ENCODE data around the gene CST9.
A peak's percentile ranks its signal among the peaks of the same experiment; 100 is the strongest.
"Not testable (repeated sequence)": the region's sequence is repeated elsewhere in the genome, so short reads cannot be mapped to it uniquely, and the experiment has no call there.

The CST9 gene

GRCh38 chr20:23602241-23602640, 3.5 kb downstream of the CST9 start:
- no peak for DNase-seq
- in situ Hi-C loops (cut with HindIII; ENCODE audit: low pct_ligation_motif_present, low pct_unique_long_range_greater_than_20kb, low sequenced_read_pairs) = no loop called here

GRCh38 chr20:23601715-23602114, 4.0 kb downstream of the CST9 start:
- in situ Hi-C loops (cut with HindIII; ENCODE audit: low pct_ligation_motif_present, low pct_unique_long_range_greater_than_20kb, low sequenced_read_pairs) = no loop called here
- DNase-seq = no peak

- in situ Hi-C loops (cut with HindIII; ENCODE audit: low pct_ligation_motif_present, low pct_unique_long_range_greater_than_20kb, low sequenced_read_pairs) = no loop called here
- no peak for DNase-seq
Observed at GRCh38 chr20:23598481-23598880, 7.2 kb downstream of the CST9 start.

- DNase-seq = no peak
- in situ Hi-C loops (cut with HindIII; ENCODE audit: low pct_ligation_motif_present, low pct_unique_long_range_greater_than_20kb, low sequenced_read_pairs) = no loop called here
Observed at GRCh38 chr20:23596579-23597250, 9.0 kb downstream of the CST9 start.

- DNase-seq = no peak
- in situ Hi-C loops (cut with HindIII; ENCODE audit: low pct_ligation_motif_present, low pct_unique_long_range_greater_than_20kb, low sequenced_read_pairs) = no loop called here
Observed at GRCh38 chr20:23595941-23596340, 9.8 kb downstream of the CST9 start.

GRCh38 chr20:23588434-23589403, 17.0 kb downstream of the CST9 start:
- DNase-seq = no peak
- in situ Hi-C loops (cut with HindIII; ENCODE audit: low pct_ligation_motif_present, low pct_unique_long_range_greater_than_20kb, low sequenced_read_pairs) = no loop called here

GRCh38 chr20:23587631-23588030, 18.1 kb downstream of the CST9 start:
- in situ Hi-C loops (cut with HindIII; ENCODE audit: low pct_ligation_motif_present, low pct_unique_long_range_greater_than_20kb, low sequenced_read_pairs) = no loop called here
- DNase-seq = no peak

- in situ Hi-C loops (cut with HindIII; ENCODE audit: low pct_ligation_motif_present, low pct_unique_long_range_greater_than_20kb, low sequenced_read_pairs) = no loop called here
- no peak for DNase-seq
Observed at GRCh38 chr20:23586735-23587525, 18.8 kb downstream of the CST9 start.

- in situ Hi-C loops (cut with HindIII; ENCODE audit: low pct_ligation_motif_present, low pct_unique_long_range_greater_than_20kb, low sequenced_read_pairs) = no loop called here
Observed at GRCh38 chr20:23585808-23586734, 19.6 kb downstream of the CST9 start.

GRCh38 chr20:23585449-23585807, 20.3 kb downstream of the CST9 start:
- no peak for DNase-seq
- in situ Hi-C loops (cut with HindIII; ENCODE audit: low pct_ligation_motif_present, low pct_unique_long_range_greater_than_20kb, low sequenced_read_pairs) = no loop called here

More at GRCh38 chr20:23585808-23586734, 19.6 kb downstream of the CST9 start:
- no peak for DNase-seq

- DNase-seq = no peak
- in situ Hi-C loops (cut with HindIII; ENCODE audit: low pct_ligation_motif_present, low pct_unique_long_range_greater_than_20kb, low sequenced_read_pairs) = no loop called here
Observed at GRCh38 chr20:23584434-23585199, 21.1 kb downstream of the CST9 start.

- peak; percentile 2 for DNase-seq
- in situ Hi-C loops (cut with HindIII; ENCODE audit: low pct_ligation_motif_present, low pct_unique_long_range_greater_than_20kb, low sequenced_read_pairs) = no loop called here
Observed at GRCh38 chr20:23583526-23583925, 22.2 kb downstream of the CST9 start.

GRCh38 chr20:23582293-23582692, 23.4 kb downstream of the CST9 start:
- in situ Hi-C loops (cut with HindIII; ENCODE audit: low pct_ligation_motif_present, low pct_unique_long_range_greater_than_20kb, low sequenced_read_pairs) = no loop called here
- no peak for DNase-seq

- in situ Hi-C loops (cut with HindIII; ENCODE audit: low pct_ligation_motif_present, low pct_unique_long_range_greater_than_20kb, low sequenced_read_pairs); DNase-seq: not testable (repeated sequence)
Observed at GRCh38 chr20:23581833-23582232, 23.9 kb downstream of the CST9 start.

- DNase-seq = no peak
- in situ Hi-C loops (cut with HindIII; ENCODE audit: low pct_ligation_motif_present, low pct_unique_long_range_greater_than_20kb, low sequenced_read_pairs) = no loop called here
Observed at GRCh38 chr20:23574977-23575376, 30.7 kb downstream of the CST9 start.

- DNase-seq = no peak
- in situ Hi-C loops (cut with HindIII; ENCODE audit: low pct_ligation_motif_present, low pct_unique_long_range_greater_than_20kb, low sequenced_read_pairs) = no loop called here
Observed at GRCh38 chr20:23570178-23570760, 35.4 kb downstream of the CST9 start.

- in situ Hi-C loops (cut with HindIII; ENCODE audit: low pct_ligation_motif_present, low pct_unique_long_range_greater_than_20kb, low sequenced_read_pairs) = no loop called here
- DNase-seq = no peak
Observed at GRCh38 chr20:23569570-23569969, 36.1 kb downstream of the CST9 start.

All from ACHN (cell line).